Stomach (tissue), 4 donors: ENCODE data around the gene ELP4.
"Not testable (repeated sequence)": the region's sequence is repeated elsewhere in the genome, so short reads cannot be mapped to it uniquely, and the experiment has no call there.

ENCODE experiments used
- EP300 ChIP-seq: sonication (generic); formaldehyde crosslinking; IDR thresholded peaks from one replicate; pipeline ENCODE4 v1.6.1; 2017; ENCODE audit warnings: antibody characterized with exemption
- POLR2A ChIP-seq, 4 donors: fragments of 450-650 bp; IDR thresholded peaks; one replicate each; pipeline ENCODE4 v1.6.1; 2016; ENCODE audit warnings: antibody characterized with exemption in 4 of 4, control low read depth in 2 of 4, mild to moderate bottlenecking in 1 of 4, moderate library complexity in 1 of 4
- TF ChIP-seq, protein P1 (sequence below), 7 experiments: fragments of 450-650 bp in 4 of 7; fragments of 200-600 bp in 3 of 7; sonication (generic) in 3 of 7; IDR thresholded peaks; one replicate each; pipeline ENCODE4 v1.5.1; 2016 to 2019; ENCODE audit warnings: antibody characterized with exemption in 7 of 7, control low read depth in 2 of 7, mild to moderate bottlenecking in 1 of 7

- TF ChIP-seq, protein P1, sequence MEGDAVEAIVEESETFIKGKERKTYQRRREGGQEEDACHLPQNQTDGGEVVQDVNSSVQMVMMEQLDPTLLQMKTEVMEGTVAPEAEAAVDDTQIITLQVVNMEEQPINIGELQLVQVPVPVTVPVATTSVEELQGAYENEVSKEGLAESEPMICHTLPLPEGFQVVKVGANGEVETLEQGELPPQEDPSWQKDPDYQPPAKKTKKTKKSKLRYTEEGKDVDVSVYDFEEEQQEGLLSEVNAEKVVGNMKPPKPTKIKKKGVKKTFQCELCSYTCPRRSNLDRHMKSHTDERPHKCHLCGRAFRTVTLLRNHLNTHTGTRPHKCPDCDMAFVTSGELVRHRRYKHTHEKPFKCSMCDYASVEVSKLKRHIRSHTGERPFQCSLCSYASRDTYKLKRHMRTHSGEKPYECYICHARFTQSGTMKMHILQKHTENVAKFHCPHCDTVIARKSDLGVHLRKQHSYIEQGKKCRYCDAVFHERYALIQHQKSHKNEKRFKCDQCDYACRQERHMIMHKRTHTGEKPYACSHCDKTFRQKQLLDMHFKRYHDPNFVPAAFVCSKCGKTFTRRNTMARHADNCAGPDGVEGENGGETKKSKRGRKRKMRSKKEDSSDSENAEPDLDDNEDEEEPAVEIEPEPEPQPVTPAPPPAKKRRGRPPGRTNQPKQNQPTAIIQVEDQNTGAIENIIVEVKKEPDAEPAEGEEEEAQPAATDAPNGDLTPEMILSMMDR (IDR thresholded peaks at IDR 0.05), result not testable (repeated sequence)
- TF ChIP-seq POLR2A (IDR thresholded peaks at IDR 0.05); EP300: not testable (repeated sequence)
Measured at GRCh38 chr11:31574133-31574532, 64.6 kb downstream of the ELP4 start.
